GM21526 (cell line): Measurements from ENCODE around the gene UBE2G2.

Source experiments
- ATAC-seq: cut with Tn5 transposase; IDR thresholded peaks from one replicate; pipeline ENCODE4 v1.9.1; 2021; ENCODE audit warnings: moderate library complexity; ENCODE audit not compliant: unreplicated experiment, low FRiP score

Gene UBE2G2

DNA sequence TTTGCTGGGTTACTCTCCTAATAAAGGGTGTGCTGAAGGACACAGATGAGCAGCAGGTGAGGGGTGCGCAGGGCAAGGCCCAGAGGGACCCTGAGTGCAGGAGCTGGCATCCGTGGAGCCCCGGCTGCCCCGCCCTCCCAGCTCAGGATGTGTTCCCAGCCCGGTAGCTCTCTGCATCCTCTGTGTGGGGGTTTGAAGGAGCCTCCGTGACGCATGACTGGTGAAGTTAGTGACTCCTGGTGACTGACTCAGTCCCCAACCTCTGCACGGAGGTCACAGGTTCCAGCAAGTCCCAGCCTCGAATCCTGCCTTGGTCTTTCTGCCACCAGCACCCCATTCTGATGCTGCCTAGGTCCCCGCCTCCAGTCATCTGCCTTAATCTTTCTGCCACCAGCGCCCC is 68.7 kb downstream of the UBE2G2 start:
- ATAC-seq, result no peak

DNA sequence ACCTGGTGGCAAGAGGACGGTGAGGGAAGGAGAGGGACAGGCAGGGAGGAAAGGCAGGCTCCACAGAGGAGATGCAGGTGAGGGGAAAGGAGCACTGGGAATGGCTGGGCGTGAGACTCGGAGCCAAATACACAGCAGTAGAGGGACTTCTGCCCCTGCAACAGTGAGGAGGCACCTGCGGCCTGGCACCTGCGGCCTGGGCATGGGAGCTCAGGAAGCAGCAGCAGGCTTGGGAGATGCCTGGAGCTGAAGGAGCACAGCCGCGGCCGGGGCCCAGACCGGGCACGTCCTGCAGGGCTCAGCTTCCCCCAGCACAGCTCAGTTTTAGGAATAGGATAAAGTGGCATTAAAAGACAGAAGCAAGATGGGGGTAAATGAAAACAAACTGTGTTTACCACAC is 69.4 kb downstream of the UBE2G2 start:
- no peak for ATAC-seq

DNA sequence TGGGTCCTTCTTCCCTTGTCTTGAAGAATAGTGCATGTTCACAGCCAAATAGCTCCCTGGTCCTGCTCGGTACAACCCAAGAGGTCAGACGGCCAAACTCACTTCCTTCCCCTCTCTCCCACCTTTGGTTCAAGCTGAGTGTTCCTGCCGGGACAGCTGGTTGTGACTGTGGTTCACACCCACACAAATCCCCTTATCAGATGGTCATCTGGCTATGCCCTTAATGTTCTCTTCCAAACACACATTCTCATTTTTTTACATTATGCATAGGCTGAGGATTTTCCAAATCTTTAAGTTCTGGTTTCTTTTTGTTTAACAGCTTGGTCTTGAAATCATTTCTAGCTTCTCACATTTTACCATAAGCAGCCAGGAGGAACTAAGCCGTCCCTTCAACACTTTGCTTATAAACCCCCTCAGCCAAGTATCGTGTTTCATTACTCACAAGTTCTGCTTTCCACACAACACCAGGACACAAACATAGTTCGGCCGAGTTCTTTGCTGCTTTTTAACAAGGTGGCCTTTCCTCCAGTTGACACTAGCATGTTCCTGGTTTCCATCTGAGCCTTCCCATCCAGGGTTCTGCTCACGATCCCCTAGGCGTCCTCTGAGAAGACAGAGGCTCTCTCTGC is 70.6 kb downstream of the UBE2G2 start:
- ATAC-seq, result no peak

GRCh38 chr21:44730028-44730395 is 71.6 kb downstream of the UBE2G2 start:
- no peak for ATAC-seq

DNA sequence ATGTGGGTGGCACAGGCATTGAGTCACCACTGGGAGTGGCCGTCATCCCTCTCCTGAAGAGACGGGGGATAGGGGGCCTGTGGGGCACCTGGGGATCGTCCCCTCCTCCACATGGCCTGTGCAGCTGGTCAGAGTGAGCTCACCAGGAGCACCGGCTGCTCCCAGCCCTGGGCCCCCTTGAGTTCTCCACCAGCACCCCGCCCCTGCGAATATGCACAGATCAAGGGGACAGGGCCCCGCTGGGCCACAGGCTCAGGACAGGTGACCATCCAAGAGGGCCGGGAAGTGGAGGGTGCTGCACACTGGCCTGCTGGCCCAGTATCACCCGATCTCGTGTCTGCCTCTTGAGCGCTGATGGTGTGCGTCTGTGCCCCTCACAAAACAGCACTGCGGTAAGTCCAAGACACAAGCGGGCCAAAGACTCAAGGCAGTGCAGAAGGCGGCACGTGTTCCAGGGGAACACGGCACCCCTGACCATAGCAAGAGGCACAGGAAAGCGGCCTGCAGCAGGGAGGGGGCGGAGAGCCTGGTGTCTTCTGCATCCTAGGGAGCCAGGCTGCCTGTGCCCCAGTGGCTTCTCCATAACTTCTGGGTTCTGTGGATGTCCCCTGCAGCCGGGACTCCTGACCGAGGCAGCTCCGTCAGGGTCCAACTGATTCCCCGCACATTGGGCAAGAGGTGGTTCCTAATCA is 72.1 kb downstream of the UBE2G2 start:
- no peak for ATAC-seq

- no peak for ATAC-seq
Observed at GRCh38 chr21:44728716-44729115, 72.9 kb downstream of the UBE2G2 start.

GRCh38 chr21:44727757-44728156 is 73.9 kb downstream of the UBE2G2 start:
- ATAC-seq, result no peak

DNA sequence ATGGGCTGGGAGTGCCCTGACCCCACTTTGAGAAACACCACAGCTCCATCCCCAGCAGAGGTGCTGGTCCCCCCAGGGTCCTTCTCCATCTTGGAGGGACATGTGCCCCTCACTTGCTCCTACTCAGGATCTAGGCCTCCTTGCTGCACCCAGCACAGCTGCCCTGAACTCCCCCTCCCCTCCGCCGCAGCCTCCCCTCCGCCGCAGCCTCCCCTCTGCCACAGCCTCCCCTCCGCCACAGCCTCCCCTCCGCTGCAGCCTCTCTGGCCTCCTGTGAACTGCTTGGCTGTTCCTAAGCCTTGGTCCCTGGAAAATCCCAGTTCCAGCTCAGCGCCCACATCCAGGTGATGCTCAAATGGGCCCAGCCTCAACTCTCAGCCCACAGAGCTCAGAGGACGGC is 74.3 kb downstream of the UBE2G2 start:
- no peak for ATAC-seq

DNA sequence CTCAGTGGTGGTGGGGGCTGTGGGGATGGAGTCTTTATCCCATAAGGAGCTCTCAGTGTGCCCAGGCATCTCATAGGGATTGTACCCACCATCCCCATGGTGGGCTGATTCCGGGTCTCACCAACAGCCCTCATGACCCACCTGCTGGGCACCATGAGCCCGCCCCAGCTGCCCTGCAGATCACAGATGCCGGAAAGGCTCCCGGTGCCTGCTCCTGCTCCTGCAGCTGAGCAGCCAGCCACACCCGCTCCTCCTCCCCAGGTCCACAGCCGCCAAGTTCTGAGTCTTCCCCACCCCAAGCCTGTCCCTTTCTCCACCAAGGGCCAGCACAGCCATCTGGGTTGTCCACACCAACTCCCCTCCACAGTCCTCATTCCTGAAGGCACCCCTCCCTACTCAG is 74.8 kb downstream of the UBE2G2 start:
- no peak for ATAC-seq

DNA sequence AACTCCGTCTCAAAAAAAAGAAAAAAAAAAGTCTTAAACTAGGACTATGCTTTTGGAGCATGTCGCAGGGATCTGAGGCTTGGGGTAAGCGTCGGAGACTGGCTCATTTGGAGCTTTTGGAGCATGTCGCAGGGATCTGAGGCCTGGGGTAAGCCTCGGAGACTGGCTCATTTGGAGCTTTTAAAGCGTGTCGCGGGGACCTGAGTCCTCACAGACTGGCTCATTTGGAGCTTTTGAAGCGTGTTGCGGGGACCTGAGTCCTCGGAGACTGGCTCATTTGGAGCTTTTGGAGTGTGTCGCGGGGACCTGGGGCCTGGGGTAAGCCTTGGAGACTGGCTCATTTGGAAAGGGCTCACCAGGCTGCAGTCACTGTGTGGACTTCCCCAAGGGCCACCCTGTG is 76.7 kb downstream of the UBE2G2 start:
- no peak for ATAC-seq

- ATAC-seq, result no peak
Observed at GRCh38 chr21:44724196-44724595, 77.4 kb downstream of the UBE2G2 start.

GRCh38 chr21:44723177-44724131 is 78.2 kb downstream of the UBE2G2 start:
- no peak for ATAC-seq

DNA sequence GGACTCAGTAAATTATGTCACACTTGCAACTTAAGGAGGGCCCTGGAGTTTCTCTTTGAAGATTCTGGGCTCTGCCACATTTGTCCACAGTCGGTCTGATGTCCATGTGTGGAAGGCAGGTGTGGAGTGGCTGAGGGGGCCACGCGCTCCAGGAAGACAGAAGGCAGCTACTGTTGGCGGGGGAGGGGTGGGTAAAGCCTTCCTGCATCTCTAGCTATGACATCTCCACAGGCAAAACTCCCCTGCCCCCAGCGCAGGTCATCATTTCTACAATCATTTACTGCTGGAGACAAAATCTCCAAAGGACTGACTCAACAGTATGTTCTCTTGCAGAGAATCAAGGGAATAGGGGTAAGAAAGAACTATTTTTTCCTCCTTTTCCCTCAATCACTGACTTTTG is 78.9 kb downstream of the UBE2G2 start:
- ATAC-seq, result no peak

GRCh38 chr21:44720170-44720569 is 81.5 kb downstream of the UBE2G2 start:
- no peak for ATAC-seq
